ENCODE data around the gene PWWP2B. TPM values are rescaled to one million over a fixed set of nuclear protein-coding genes. Genes with fewer than 3 reads are reported as not detected.

The PWWP2B gene
- total RNA-seq, 4 donors from 2014 or later, result 28.3 to 33.1 (median 28.9) TPM

- no peak for TF ChIP-seq CTCF (IDR thresholded peaks at IDR 0.05)
- TF ChIP-seq POLR2A (IDR thresholded peaks at IDR 0.05), result no peak
- no peak for DNase-seq (ENCODE audit: low spot score in 2 of 2)
- WGBS, 2 donors, result 85 to 90% methylated on average over 8 to 11 of the region's 17 CpGs
- intact Hi-C loops (cut with DNase I; ENCODE audit: low total_unique reads), result no loop called here
- no peak overlapping the region for H3K4me3 ChIP-seq (ENCODE audit: low read depth, poor library complexity, severe bottlenecking)
These were observed 49.2 kb downstream of the PWWP2B start for GRCh38 chr10:132446195-132446581.

DNA sequence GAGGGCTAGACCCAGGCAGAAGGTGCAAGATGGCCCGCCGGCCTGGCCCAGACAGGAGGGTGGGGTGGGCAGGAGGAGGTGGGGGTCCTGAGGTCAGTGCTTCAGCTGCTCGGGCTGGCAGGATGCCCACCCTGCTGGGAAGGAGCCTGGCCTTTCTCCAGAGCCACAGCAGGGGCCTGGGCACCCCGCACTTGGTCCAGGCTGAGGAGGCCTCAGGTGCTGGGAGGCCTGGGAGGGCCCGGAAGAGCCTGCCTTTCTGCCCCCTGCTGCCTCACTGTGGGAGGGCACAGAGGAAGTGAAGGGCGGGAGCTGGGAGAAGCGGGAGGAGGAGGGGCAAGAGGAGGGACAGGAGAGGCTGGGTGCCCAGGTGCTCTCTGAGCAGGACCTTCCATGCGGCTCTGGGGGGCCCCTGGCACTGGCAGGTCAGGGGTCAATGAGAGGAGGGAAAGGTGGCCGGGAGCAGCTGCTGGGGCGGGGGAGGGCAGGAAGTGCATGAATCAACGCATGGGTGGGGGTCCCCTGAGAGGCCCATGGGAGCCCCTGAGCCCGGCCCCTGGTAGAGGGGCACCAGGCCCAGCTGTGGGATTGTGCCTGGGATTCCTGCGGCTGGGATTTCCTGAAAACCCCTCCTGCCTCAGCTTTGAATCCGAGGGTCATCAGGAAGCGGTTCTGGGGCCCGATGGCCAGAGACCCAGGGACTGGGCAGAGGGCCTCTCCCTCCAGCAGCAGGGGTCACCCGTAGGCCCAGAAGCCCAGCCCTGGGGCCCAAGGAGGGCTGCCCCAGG lies 49.9 kb downstream of the PWWP2B start:
- WGBS, 2 donors, result 36 to 50% methylated on average over 13 to 17 of the region's 17 CpGs
- no peak overlapping the region for H3K4me3 ChIP-seq (ENCODE audit: low read depth, poor library complexity, severe bottlenecking)
- intact Hi-C loops (cut with DNase I; ENCODE audit: low total_unique reads), result no loop called here
- TF ChIP-seq CTCF (IDR thresholded peaks at IDR 0.05) (no peak), POLR2A (IDR thresholded peaks at IDR 0.05) (no peak)
- DNase-seq (ENCODE audit: low spot score in 2 of 2), result no peak

- WGBS, 2 donors, result 37 to 46% methylated on average over 27 to 28 of the region's 29 CpGs
- DNase-seq (ENCODE audit: low spot score in 2 of 2), result peak in 1 of 2 donors; percentile 66
These were observed 50.6 kb downstream of the PWWP2B start for GRCh38 chr10:132447446-132448247.

DNA sequence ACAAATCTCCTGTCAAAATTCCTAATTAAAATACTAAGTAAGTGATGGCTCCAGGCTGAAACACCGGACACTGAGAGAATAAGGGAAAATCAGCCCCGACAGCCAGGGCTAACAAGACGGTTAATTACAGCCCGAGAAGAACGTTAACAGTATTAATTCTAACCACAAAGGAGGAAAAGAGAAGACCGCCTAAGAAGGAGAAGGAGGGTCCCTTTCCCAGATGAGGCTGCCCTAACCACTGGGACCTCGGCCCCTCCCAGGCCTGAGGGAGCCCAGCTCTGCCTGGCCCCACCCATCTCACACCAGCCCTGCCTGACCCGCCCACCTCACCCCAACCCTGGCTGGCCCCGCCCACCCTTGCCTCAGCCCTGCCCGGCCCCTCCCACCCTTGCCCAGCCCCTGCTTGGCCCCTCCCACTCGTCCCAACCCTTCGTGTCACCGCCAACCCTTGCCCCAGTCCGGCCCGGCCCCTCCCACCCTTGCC lies 51.3 kb downstream of the PWWP2B start:
- TF ChIP-seq CTCF (IDR thresholded peaks at IDR 0.05) (no peak), POLR2A (IDR thresholded peaks at IDR 0.05) (no peak)
- no peak overlapping the region for H3K4me3 ChIP-seq (ENCODE audit: low read depth, poor library complexity, severe bottlenecking)
- peak; percentile 67 to 95 for DNase-seq (ENCODE audit: low spot score in 2 of 2)
- WGBS, 2 donors, result 38 to 40% methylated on average over 10 to 13 of the region's 15 CpGs
- intact Hi-C loops (cut with DNase I; ENCODE audit: low total_unique reads), result no loop called here

More at GRCh38 chr10:132447446-132448247, 50.6 kb downstream of the PWWP2B start:
- intact Hi-C loops (cut with DNase I; ENCODE audit: low total_unique reads), result no loop called here
- TF ChIP-seq POLR2A (IDR thresholded peaks at IDR 0.05), result no peak
- TF ChIP-seq CTCF (IDR thresholded peaks at IDR 0.05), result no peak
- no peak overlapping the region for H3K4me3 ChIP-seq (ENCODE audit: low read depth, poor library complexity, severe bottlenecking)

DNA sequence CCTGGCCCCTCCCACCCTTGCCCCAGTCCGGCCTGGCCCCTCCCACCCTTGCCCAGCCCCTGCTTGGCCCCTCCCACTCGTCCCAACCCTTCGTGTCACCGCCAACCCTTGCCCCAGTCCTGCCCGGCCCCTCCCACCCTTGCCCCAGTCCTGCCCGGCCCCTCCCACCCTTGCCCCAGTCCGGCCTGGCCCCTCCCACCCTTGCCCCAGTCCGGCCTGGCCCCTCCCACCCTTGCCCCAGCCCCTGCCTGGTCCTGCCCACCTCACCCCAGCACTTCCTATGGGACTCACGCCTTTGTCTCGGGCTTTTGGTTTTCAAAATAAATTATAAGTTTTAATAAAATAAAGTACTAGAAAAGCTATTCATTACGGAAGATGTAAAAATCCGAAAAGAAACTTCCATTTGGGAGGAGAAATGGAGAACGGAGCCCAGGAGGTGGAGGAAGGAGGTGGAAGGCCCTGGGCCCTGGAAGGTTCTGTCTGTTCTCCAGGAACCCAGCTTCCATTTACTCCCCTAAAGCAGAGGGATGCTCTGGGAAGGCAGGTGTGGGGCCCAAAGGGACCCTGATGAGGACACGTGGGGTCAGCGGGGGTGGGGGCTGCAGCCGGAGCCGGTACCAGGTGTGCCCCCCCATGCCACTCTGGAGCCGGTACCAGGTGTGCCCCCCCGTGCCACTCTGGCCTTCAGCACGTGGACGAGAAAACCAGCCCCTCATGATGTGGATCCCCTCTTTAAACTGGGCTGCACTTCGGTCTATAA lies 52.2 kb downstream of the PWWP2B start:
- TF ChIP-seq POLR2A (IDR thresholded peaks at IDR 0.05) (no peak), CTCF (IDR thresholded peaks at IDR 0.05) (no peak)
- 34 to 45% methylated on average over 15 to 16 of the region's 22 CpGs for WGBS, 2 donors
- DNase-seq (ENCODE audit: low spot score in 2 of 2), result no peak
- no peak overlapping the region for H3K4me3 ChIP-seq (ENCODE audit: low read depth, poor library complexity, severe bottlenecking)
- intact Hi-C loops (cut with DNase I; ENCODE audit: low total_unique reads), result no loop called here
